ENCODE results near the gene ATG16L2.
"Not testable (repeated sequence)": the region's sequence is repeated elsewhere in the genome, so short reads cannot be mapped to it uniquely, and the experiment has no call there.

ATG16L2 gene

DNA sequence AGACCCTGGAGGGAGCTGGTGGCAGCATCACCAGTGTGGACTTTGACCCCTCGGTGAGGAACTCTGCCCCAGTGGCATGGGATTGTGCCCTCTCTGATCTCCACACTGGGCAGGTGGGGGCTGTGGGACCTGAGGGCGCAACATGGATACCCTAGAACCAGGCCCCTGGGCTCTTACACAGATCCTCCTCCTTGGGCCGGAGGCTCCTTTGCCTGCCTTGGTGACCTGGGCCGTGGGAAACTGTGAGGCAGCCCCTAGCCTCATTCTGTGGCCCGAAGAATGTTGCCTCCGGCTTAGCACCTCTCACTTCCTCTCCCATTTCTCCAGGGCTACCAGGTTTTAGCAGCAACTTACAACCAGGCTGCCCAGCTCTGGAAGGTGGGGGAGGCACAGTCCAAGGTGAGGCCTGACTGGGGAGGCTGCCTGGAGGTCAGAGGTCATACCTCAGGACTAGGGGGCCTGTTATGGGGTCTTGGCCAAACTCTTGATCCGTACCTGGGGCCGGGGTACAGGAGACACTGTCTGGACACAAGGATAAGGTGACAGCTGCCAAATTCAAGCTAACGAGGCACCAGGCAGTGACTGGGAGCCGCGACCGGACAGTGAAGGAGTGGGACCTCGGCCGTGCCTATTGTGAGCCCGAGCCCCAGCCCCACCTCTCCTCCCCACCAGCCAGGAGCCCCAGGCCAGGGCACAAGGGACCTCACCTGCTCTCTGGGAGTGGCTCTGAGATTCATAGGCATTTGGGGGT is 12.2 kb downstream of the ATG16L2 start:
- no peak for DNase-seq

DNA sequence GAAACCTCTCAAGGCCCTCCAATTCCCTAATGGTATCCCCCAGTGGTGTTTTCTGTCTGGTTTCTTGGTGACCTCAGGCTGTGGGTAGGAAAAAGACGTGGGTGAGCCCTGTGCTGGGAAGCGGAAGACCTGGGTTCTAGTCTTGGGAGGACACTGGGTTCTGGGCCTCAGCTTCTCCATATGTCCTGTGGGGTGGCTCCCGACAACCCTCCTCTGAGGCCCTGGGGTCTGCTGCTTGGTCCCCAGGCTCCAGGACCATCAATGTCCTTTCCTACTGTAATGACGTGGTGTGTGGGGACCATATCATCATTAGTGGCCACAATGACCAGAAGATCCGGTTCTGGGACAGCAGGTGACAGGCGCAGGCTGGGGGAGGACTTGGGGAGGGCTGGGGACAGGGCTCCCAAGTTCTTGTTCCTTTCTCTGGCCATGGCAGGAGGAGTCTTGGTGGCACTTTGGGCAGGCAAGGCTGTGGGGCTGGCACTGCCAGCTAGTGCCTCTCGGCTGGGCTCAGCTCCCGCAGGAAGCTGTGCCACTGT is 12.8 kb downstream of the ATG16L2 start:
- DNase-seq = no peak

DNA sequence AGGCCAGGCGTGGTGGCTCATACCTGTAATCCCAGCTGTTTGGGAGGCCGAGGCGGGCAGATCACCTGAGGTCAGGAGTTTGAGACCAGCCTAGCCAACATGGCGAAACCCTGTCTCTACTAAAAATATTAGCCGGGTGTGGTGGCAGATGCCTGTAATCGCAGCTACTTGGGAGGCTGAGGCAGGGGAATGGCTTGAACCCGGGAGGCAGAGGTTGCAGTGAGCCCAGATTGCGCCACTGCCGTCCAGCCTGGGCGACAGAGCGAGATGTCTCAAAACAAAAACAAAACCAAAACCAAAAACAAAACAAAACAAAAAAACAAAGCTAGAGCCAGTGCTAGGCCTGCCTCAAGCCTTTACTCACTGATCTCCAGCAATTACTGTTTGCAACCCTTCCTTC is 13.4 kb downstream of the ATG16L2 start:
- not testable (repeated sequence) for DNase-seq

DNA sequence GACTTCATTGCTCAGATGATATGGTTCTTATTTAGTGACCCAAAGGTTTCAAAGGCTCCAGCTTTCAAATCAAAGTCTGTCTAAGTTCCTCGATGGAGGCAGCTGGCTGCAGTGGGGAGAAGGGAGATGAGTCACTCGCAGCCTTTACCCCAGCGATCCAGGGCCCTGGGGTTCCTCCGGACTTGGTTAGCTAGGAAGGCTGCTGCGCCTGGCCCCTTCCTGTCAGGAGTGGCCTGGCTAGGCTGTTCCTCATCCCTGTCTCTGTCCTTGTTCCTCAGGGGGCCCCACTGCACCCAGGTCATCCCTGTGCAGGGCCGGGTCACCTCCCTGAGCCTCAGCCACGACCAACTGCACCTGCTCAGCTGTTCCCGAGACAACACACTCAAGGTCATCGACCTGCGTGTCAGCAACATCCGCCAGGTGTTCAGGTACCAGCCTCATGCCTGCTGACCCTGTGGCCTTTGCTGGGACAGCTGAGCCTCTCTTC is 13.9 kb downstream of the ATG16L2 start:
- DNase-seq = no peak

DNA sequence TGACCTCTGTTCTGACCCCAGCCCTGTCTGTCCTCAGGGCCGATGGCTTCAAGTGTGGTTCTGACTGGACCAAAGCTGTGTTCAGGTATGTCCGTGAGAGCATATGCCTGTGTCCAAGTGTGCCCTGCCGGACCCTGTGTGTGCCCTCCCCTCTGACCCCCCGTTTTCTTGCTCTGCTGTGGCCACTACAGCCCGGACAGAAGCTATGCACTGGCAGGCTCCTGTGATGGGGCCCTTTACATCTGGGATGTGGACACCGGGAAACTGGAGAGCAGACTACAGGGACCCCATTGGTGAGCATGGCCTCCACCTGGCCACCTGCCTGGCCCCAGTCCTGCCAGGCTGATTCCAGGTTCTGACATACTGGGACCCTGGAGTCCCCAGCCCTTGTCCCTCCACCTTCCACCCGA is 14.5 kb downstream of the ATG16L2 start:
- DNase-seq = no peak

DNA sequence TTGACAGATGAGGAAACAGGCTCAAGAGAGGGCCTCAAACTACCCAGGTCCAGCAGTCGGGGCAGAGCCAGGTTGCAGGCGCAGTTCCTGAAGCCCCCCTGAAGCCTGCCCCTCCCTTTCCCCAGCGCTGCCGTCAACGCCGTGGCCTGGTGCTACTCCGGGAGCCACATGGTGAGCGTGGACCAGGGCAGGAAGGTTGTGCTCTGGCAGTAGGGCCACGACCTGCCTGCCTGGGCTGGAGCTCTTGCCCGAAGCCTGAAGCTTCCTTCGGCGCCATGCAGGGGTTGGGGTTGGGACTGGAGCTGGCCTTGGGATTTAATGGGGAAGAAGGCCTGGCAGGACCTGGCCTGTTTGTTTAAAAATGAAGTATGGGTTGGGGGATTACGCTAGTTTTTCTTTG is 15.0 kb downstream of the ATG16L2 start:
- DNase-seq = no peak

DNA sequence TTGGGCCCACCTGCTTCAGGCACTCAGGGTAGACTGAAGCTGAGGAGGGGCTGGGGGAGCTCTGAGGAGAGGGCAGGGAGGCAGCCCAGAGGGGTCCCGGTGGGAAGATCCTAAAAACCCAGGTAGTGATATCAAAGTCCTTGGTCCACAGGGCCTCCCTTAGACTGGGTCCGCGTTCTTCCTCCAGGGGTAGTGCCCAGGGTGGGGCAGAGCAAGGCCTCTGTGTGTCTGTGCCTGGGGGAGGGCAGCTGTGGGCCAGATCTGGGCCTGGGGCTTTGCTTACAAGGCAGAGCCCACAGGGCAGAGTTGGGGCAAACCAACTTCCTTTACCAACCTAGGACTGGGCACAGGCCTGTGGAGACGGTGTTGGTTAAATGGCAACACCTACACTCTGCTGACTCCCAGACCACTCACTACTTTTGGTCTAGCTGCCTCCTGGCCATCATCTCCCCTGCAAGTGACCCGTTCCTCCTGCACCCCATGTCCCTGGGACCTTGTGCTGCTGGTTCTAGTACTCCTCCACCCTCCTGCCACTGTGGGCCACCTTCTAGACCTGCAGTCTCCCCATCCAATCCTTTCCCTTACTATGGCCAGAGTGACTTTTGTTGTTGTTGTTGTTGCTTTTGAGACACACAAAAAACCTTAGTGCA is 15.8 kb downstream of the ATG16L2 start:
- no peak for DNase-seq

DNA sequence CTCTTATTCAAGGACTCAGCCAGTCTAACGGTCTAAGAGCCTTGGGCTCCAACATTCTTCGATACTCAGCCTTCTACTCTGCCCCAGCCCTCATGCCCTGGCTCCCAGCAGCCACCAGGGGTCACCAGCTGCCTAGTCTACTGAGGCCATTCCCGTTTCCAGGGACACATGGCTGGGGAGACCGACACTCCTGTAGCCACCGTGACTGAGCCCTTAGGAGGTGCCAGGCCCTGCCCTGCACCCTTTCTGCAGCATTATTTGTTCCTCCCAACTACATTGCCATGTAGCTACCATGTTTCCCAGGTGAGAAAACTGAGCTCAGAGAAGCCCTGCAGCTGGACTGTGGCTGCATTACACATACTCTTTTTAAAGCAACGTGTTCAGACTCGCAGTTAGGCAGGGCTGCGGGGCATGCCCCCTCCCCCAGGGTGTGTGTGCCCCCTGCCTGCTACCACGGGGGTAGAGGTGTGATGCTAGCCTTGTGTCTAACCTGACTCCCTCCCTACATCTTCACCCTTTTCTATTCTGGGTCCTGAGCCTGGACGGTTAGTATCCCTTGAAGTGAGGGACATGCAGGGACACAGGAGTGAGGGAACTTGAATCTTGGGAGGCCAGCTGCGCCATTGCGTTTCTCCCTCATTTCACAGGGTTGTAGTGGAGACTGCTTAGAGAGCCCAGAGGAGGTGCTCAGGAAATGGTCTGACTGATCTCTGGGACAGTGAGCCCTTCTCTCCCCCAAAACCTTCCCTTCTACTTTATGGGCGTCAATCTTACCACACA is 17.5 kb downstream of the ATG16L2 start:
- peak; percentile 74 to 86 for DNase-seq

DNA sequence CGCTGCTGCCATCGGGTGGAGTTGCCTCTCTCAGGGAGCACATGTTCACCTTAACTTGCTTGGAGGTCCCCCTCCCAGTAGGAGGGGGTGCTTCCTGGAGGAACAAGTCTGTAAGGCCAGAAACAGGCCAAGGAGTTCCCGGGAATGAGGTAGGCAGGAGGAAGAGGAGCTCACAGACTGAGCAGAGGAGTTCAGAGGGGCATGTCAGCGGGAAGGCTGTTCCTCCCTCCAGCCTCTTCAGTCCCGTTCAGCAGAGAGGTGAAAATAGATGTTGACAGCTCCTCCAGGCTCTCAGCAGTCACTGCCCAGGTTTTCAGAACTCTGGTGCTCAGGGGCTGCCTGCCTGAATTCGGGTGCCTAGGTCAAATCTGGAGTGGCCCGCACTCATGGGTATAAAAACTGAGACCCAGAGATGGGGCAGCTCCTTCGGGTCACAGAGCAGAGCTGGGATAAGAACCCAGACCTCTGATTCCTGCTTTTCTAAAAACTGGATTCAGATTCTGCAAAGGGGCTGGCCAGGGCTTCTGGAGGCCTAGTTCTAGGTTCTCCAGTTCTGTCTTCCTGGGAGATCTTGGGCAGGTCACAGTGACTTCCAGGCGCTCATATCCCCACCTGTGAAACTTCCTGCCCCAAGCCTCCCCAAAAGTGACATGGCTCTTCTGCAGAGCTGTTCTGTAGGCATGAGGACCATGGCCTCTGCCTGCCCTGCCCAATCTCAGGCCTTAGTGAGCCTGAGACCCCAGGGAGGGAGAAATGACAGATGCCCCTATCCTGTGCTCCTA is 18.3 kb downstream of the ATG16L2 start:
- no peak for DNase-seq

DNA sequence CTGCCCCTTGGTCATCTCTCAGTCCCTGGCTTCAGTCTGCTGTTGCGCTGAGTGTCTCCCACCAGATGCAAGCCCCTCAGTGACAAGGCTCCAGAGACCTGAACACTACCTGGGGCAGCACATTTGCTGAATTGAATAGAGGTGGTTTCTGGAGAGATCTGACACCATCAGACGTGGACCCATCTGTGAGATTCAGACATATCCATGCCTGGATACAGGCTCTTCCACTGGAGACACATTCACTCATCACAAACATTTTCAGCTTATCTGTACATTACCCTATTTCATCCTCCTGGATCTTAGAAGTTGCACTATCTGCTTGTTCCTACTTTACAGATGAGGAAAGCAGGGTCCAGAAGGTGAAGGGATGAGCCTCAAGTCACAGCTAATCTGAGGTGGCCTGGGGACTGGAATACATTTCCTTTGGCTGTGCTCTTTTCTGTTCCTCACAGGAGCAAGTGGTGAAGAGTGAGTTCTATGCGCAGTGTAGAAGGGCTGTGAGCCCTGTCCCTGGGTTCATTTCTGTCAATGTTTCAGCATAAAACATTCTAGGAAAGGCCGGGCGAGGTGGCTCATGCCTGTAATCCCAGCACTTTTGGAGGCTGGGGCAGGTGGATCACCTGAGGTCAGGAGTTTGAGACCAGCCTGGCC is 19.0 kb downstream of the ATG16L2 start:
- no peak for DNase-seq

DNA sequence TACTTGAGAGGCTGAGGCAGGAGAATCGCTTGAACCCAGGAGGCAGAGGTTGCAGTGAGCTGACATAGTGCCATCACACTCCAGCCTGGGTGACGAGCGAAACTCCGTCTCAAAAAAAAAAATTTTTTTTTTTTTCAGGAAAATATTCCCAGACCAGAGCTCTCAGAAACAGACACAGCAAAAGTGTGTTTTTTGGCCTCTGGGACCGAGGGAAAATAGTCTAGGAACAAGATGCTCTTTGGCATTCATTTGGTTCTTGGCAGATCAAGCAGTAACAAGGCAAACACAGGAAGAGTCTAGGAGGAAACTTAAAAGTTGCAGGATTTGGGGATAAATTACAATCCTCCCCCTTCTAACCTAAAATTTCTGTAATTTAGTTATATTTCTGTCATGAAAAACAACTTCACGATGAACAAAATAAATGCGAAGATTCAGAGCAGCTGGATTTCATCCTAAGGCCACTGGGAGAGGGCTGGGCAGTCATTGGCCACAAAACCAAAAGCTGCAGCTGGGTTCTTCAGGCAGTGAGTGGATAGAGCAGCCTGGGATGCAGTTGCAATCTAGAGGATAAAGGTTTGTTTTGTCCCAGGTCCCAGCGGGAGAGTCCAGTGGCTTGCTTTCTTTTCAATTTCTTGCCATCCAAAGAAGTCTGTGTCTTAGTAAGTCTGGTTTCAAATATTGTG is 19.7 kb downstream of the ATG16L2 start:
- DNase-seq = peak in 1 of 2 donors; percentile 43

DNA sequence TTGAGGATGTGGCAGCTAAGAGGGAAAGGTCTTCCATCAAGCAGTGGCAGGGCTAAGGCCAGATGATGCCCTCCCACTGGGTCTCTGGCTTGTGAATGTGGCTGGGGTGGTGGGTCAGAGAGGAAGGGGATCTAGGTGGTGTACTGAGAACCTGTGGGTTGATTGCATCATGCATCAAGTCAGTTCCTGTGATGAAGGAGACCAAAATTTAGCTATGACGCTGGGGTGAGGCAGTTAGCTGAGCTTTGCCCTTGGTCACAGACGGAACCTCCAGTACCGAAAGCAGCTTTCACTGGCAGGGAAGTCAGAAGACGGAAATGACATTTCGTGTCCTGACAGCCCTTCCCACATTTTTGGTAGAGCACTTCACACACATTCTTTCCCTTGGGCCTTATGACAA is 20.7 kb downstream of the ATG16L2 start:
- no peak for DNase-seq

DNA sequence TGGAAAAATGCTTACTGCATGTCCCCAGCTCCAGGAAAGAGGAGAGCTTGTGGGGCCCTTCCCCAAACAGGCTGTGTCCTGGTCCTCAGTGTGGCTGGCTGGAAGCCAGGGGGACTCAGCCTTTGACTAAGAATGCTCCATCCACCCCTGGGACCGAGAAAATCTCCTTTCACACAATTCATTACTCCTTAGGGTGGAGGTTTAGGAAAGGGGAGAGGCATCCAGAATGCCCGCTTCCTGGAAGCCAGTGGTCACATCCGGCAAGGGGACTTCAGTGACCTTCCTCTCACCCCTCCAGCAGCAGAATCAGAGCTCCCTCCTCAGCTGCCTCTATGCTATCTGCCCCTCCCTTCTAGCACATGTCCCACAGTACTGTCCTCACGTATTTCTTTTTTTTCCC is 21.9 kb downstream of the ATG16L2 start:
- DNase-seq = no peak

DNA sequence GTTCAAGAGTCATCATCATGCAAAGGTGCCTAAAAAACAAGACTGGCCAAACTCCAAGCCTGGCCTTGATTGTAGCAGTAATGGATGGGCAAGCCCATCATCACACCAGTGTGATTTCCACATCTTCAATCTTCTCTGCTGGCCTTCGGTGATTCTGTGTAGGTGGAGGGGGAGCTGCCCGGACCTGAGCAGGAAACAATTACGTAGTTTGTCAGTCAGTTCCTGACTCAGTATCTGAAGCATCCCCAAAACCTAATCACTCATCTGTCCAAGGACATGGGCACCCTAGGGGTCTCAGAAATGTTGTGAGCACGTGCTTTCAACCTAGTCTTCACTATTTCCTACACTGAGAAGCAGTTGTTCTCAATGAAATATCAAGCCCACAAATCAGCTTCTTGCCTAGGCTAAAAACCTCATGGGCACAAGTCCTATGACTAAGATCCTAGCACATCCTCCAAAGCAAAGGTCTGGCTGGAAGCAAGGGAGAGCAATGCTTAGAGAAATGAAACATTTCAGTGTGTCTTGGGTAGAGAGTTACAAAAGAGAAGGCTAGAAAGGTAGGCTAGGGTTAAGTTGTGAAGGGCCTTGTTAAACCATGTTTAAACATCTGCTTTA is 24.6 kb downstream of the ATG16L2 start:
- DNase-seq = no peak

DNA sequence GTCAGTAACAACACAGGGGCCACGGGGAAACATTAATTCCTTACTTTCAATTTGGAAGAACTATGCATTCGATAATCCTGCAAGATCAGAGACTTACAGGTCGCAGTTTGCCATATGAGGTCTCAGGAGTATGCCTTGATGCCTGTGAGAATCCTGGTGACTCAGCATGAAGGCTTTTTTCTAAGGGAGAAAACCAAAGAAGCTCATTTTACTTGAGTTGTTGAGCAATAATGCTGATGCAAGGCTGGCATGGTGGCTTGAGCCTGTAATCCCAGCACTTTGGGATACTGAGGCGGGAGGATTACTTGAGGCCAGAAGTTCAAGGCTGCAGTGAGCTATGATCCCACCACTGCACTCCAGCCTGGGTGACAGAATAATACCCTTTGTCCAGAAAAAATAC is 26.6 kb downstream of the ATG16L2 start:
- DNase-seq = no peak

DNA sequence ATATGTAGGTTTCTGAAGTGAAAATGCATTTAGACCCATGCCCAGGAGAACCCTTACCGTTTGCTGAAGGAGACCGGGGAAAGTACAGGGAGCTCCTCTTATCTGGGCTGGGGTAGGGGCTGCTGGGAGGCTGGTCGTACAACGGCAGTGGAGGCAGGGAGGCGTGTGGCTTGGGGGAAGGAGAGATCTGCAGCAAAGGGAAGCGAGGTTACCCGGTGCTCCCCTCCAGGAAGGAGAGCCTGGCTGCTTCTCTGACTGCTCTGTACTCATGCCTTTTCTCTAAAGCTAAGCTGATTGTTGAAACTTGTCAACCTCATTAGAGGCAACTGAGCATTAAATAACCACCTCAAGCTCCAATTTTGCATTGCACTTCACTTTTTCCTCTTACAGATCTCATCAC is 27.2 kb downstream of the ATG16L2 start:
- no peak for DNase-seq

DNA sequence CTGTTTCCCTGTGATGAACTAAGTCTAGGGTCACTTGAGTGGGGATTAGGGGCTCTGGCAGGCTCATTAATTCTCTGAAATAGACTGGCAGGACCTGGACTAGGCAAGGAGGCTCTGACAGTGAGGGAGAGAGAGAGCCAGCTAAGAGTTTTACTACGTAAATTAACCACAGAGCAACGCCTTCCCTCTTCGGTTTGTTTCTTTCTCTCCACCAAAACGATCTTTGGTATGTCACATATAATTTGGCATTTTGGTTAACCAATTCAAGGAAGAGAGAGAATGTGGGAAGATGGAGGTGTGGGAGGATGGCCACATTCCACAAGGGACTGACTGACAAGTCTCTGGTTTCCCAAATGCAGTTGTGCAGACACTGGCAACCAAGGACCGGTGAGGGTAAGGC is 27.9 kb downstream of the ATG16L2 start:
- DNase-seq = no peak

DNA sequence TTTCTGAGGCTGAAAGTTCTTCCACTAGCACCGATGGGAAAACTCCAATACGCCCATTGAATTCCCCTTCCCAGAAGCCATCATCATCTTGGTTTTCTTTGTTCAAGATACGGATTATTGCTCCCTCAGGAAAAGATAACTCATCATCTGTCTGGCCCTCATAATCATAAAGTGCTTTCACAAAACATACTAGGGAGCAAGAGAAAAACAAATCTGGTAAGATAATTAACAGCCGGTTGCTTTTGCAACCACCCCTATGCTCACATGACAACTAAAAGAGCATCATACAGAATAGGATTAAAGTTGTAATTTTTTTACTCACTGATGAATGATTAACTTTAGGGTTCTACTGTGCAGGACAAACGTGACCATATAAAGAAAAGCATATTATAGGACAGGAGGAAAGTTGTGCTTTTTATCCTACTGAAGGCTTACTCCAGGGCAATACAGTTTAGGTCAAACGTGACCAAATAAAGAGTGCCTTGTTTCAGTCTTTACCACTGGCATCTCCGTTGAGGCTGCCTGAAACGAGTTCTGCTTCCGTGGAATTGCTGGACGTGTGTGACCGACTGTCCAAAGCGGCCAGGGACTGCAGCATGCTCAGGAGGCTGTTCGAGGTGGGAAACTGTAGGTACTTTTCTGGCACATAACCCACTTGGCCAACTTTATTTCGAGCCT is 28.6 kb downstream of the ATG16L2 start:
- no peak for DNase-seq

DNA sequence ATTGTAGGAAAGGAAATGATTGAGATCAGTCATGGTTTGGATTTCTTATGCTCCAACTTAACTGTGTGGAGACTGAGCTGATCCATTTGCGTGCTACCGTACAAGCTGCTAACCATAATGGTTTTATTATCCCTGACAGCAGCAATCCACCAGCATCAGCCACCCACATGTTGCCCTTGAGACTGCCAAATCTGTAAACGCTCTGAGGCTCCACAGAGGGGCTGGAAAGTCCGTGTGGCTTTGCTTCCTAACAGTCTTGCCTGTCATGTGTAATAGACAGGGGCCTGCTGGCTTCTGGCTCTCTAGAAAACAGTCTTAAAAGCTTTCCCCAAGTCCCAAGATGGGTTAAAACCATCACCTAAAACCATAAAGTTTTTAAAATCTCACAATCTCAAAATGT is 30.1 kb downstream of the ATG16L2 start:
- DNase-seq = no peak

DNA sequence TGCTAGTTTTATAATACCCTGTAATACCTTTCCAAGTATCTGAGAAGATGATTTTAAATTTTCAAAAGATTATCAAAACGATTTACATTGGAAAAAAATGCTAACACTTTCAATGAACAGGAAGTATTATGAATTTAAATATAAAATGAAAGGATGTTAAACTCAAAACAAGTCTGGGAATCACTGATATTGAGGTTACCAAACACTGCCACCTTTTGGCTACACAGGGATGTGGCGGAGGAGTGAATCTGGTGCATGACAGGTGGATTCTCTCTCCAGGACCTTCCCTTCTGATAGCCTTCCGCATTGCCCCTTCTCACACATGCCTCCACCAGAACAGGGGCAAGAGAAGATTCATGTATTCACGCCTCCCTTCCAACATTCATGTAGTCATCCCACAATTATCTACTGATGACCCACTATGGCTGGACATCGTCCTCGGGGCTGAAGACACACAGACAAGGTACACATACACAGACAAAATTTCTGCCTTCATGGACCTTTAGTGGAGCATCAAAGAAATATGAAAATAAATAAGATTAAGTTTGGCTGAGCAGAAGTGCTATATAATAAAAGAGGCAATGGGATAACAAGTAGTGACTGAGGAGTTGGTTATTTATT is 34.7 kb downstream of the ATG16L2 start:
- DNase-seq = no peak

Measured in hippocampal formation (tissue), 2 donors.